Stimulated activated CD8-positive, alpha-beta memory T cell treated with anti-CD3 and anti-CD28 coated beads, Interleukin-15, amount 100 ng/mL, for 4 hours (primary cell): ENCODE measurements around the gene RNF130.

Experiments
- DNase-seq, 2 donors: peaks; one replicate each; pipeline ENCODE4 v3.0.0-alpha.2; 2020; ENCODE audit warnings: low read depth in 2 of 2

Gene RNF130, protein sequence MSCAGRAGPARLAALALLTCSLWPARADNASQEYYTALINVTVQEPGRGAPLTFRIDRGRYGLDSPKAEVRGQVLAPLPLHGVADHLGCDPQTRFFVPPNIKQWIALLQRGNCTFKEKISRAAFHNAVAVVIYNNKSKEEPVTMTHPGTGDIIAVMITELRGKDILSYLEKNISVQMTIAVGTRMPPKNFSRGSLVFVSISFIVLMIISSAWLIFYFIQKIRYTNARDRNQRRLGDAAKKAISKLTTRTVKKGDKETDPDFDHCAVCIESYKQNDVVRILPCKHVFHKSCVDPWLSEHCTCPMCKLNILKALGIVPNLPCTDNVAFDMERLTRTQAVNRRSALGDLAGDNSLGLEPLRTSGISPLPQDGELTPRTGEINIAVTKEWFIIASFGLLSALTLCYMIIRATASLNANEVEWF

DNA sequence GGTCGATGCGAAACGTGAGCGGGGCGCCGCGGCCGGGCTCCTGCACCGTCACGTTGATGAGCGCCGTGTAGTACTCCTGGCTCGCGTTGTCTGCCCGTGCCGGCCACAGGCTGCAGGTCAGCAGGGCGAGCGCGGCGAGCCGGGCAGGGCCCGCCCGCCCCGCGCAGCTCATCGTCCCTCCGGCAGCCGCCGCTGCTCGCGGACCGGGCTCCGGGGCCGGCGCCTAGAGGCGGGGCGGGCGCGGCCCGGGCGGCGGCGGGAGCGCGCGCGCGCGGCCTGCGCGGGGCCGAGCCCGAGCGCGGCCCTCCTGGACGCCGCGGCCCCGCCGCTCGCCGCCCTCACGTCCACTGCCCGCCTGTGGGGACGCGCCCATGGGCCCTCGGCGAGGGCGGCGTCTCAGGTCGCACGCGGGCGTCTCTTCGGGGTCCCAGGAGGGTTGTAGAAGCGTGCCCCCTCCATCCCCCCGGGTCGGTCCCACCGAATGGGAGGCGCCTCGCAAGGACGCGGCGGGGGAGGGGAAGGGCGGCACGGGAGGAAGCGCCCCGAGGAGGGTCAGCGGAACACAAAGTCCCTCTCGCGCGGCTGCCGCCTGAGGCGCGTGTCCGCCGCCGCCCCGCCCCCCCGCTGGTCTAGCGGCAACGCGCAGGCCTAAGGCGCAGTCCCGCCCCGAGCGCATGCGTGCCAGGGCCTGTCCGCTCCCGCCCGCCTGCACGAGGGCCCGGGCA lies at the start of gene RNF130:
Gene RNF130 (minus strand): TSS at position 229 of the 725 bp plus-strand sequence. CDS start 57 bp downstream, at position 172.
- peak; percentile 67 to 80 for DNase-seq

DNA sequence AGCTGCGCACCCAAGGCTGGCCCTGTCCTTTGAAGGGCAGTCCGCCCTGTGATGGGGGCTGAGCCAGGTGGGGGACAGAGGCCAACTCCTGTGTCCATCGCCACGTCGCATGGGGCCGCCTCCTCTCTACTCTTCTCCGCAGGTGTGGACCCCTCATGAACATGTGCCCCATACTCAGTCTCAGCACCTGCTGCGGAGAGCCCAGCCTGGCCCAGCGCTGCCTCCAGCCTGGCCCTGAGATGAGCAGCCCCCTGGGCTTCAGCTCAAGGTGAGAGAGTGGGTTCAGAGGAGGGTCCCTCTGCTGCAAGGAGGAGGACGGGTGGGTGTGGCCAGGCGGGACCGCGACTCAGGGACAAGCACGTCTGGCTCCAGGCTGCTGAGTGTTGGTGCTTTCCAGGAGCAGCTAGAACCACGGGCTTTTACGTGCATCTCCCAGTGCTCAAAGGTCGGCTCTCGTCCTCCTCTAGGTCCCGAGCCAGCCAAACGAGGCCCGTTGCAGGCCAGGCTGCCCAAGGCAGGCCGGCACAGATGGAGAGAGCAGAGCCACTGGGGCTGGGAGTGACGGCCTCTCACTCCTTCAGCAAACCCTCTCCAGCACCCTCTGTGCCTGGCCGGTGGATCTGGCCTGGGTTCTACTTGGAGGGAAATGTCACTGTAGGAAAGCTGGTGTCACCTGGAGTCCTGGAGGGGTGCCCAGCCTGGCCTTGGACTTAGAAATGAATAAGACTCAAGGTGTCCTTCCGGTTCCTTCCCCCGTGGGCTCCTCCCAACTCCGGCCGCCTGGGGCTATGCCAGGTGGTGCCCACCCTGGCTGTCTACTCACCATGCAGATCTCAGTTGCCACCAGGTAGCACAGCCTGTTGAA lies 48.9 kb upstream of the RNF130 start:
- DNase-seq, result no peak

DNA sequence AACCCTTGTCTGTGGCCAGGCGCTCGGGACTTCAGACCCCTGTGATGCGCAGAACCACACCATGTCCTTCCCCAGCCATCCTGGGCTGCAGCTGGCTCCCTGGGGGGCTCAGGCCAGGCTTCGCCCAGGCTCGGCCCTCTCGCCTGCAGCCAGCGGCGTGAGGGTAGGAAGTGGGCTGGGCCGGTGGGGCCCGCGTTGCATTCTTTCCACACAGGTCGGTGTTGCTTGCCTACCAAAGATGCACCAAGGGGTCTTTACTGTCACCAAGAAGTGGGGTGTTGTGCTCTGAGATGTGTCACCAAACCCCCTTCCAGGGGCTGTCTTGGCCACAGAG lies 48.3 kb upstream of the RNF130 start:
- no peak for DNase-seq

DNA sequence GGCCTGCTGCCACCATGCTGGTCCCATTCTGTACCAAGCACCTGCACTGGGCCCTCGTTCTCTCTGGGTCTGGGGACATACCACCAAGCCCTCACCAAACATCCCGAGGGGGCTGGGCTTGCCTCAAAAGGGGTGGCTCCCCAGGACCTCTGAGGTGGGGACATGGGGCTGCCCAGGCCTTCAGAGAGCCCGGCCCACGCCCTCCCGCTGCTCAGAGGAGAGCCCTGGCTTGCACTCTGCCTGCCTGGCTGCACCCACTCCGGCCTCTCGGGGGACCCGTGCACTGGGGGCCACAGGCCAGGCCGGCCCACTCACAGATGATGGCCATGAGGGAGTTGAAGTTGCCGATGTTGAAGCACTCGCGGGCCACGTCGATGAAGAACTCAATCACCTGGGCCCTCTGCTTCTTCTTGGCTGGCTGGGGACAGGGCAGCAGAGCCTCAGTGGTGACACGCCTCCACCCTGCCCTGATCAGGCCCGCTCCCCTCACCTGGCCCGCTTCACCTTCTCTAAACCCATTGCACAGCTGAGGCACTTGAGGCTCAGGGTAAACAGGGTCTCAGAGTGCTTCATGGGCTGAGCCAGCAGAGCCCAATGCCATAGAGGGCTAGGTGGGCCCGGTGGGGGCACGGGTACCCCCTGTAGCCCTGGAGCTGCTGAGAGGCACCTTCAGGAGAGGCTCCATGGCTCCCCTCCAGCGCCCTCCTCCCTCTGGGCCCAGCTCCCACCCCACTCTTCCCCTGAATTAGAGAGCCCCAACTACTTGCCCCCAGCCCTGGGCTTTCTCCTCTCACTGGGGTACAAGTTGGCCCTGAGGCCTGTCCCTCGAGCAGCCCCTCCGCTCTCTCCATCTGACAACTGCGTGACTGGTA lies 47.7 kb upstream of the RNF130 start:
- no peak for DNase-seq

DNA sequence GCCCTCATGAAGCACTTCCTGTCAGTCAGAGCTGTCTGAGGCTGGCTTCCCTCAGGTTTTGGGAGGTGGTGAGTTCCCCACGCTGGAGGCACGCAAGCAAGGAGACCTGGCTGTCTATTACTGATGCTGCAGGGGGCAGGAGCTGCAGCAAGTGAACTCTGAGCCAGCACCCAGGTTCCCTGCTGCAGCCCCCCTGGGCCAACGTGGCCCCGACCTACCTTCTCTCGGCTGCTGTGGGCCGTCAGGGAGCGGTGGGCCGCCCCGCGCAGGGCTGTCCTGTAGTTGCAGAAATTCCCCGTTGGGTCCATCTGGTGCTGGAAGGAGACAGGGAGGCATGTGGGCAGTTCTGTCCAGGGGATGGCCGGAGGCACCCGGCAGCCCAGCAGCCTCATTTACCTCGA lies 46.8 kb upstream of the RNF130 start:
- DNase-seq, result no peak

DNA sequence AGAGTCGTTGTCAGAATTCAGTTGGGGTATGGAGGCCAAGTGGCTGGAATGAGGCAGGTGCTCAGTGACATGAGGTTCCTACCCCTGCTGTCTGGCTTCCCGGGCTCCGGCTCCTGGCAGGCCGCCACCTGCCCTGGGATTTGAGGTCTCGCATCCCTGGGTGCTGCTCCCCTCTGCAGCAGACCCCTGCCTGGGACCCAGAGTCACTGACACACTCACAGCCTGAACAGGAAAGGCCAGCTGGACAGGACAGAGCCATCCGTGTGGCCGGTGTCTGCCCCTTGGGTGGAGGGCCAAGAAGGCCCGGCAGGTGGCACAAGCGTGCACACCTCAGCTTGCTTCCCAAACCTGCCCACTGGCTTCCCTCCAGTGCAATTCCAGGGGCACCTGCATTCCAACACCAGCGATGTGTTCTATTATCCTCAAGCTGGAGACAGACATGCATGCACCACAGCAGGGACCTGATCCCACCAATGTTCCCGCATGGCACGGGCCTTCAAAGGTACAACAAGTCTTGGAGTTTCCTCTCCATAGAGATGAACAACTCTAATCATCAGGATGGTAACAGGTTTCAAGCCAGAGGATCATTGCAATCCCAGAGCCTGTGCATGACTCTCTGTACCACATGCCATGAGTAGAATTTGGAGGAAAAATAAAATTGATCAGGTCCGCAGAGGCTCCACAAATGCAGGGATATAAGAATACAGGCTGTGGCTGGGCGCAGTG lies 45.6 kb upstream of the RNF130 start:
- DNase-seq, result no peak

DNA sequence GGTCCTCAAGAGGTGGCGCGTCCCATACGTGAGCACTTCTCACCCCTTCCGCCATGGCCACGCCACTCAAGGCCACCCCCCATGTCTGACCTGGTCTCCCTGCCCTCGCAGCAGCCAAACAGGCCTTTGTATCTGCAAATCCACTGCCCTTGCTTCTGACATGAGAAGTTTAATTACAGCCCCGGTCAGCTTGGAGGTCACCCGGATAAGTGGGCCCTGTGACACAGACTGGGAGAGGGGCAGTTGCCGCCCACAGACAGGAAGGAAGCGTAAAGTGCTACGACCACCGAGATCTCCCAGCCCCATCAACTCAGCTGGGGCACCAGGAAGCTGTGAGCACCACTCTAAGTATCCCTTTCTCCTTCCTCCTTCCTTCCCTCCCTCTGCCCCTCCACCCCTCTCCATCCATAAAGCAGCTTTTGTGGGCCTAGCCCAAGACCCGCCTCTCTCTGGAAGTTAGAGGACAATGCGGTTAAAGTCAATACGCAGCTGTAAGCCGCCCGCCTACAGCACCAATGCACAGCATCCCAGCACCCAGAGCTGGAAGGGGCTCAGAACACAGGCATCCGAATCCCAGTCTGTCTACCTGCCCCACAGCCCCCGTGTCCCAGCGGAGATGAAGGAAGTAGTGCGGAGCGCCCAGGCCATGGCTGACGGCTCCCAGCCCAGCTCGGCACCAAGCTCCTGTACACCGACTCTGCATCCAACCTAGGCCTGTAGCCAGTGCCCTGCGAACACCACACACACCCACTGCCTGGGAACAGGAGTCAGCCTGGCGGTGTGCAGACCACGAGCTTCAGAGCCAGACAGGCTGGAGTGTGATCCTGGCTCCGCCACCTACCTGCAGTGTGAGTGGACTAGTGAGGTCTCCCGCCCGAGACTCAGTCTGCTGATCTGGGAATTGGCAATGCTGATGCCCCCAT lies 44.8 kb upstream of the RNF130 start:
- no peak for DNase-seq

DNA sequence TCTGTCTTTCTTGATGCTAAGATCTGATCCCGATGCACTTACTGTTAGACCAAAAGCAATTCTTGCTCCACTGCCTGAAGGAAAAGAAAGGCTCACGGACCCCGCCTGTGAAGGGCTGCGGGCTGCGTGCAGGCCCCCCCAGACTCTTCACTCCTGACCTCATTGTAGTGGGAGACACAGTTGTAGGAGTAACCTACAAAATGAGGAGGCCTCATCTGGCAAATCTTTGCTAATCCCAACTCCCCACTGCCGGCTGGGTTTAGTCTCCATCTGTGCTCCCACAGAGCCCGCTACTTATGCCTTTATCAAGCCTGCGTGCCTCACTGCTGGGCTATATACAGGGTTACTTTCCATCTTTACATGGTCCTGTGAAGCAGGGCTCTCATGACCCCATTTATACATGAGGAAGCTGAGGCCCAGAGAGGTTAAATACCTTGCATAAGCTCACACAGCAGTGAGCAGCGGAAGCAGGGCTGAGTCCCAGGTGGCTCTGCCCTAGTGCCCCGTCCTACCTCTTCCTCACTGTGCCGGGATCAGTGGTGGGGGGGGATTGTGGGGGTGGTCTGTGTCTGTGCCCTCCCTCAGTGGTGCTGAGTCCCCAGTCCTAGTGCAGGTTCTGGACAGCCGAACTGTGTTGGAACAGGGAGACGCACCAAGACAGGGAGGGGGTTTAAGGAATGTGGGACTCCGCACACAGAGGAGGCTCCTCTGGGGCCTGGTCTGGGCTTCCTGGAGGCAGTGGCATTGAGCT lies 43.9 kb upstream of the RNF130 start:
- no peak for DNase-seq

DNA sequence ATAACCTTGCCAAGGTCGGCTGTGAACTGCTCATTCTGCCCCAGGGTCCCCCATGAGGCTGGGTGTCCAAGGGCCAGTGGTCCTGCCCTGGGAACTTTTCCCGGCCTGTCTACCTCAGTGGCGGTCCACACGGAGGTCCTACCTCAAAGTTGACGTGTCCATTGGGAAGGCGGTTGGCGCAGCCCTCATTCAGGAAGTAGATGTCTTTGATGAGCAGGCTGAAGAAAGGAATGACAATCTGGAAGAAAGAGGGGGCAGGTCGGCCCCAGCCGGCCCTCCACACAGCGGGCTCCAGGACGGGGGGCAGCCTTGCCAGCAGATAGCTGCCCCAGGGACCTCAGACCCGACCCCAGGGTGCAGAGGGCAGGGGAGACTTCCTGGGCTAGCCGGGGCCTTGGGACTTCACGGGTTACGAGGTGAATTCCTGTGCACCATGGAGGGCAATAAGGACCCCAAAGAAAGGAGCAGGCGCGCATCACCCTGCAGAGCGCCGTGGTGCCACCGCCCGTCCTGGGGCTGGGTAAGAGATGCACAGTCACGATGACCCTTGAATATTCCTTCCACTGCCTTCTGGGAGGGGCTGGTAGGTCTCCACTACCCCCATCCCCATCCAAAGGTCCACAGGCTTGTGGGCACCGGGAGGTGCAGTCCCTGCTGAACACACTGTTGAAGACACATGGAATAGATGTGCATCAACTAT lies 42.9 kb upstream of the RNF130 start:
- no peak for DNase-seq

DNA sequence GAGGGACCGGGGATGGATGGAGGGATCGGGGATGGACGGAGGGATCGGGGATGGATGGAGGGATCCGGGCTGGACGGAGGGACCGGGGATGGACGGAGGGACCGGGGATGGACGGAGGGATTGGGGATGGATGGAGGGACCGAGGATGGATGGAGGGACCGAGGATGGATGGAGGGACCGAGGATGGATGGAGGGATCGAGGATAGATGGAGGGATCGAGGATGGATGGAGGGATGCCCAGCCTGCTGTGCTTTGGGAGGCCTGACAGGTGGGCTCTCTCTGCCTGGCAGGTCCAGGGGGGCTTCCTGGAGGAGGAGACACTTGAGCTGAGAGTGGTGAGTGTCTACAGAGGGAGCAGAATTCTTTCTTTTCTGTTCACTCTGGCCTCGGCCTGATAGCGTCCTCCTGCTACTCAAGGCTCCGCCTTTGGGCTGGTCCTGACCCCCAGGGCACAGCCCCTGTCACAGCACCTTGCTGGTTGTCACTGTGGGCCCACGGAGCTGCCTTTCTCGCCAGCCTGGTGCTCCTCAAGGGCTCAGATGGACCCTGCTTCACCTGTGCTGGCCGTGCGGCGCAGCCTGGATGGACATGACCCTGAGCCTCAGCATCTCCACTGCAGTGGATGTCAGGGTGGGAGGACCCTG lies 42.2 kb upstream of the RNF130 start:
- no peak for DNase-seq

DNA sequence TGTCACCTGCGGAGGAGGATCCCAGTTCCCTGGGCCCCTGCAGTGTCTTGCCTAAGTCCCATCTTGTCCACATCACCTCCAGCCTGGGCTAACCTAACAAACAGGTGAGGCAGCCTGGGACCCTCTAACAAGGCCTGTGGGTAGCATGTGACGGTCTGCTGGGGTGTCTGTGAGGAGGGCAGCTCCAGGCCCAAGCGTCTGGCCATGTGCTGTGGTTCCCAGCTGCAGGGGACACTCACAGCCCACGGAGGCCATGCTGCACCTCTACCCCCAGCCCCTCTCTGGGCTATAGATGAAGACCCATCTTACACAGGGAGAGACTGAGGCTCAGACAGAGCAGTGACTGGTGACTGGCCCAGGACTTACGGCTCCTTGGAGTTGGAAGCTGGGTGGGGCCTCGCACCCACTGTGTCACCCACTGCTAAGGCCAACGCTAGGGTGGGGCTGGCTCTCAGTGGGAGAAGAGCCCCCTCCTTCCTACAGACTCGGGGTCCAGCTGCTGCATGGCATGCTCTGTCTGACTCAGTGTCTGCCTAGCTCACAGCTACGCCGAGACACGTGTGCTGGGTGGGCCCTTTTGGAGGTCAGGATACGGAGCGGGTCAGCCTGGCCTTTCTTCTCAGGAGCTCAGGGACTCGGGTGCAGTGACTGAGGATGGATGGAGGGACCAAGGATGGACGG lies 40.8 kb upstream of the RNF130 start:
- DNase-seq, result no peak

DNA sequence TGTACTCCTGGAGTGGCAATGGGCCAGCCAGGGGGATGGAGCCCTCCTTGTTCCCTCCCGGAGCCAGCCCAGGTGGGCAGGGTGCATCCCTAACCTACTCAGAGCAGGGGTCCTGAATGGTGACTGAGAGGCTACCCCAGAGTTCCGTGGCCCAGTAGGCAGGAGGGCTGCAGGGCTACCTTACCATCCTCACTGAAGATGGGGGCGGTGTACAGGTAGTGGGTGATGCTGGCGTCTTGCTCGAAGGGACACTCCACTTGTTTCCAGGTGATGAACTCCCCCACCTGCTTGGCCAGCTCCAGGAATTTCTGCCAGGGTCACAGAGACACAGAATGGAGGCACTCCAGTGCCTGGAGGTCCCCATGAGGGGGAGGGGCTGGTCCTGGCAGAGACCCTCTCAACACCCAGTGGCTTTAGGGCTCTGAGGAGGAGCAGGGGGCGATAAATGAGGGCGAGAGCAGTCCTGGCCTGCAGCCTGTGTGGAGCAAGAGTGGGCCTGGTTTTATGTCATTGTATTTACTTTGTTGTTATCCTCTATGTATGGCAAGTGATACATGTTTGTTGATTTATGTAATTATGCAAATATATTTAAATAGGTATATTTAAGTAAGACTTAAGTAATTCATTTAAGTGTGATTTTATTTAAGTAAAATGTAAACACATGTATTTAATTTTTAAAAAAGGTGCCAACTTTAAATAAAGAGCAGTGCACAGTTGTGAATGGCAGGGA lies 39.9 kb upstream of the RNF130 start:
- DNase-seq, result no peak

DNA sequence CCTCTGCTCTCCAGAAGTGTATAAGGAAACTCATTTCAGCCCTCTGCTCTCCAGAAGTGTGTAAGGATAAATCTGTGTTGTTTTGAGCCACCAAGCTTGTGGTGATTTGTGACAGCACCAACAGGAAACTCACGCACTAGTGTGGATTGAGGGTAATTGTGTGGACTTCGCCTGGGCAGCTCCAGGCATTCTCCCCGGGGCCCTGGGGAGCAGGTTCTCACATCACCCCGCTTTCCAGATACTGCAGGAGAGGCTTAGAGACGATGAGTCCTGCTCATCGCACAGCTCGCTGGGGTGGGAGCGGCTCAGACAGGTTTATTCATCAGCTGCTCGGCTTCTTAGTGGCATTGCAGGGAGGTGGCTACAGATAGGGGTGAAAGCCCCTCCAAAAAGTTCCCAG lies 38.4 kb upstream of the RNF130 start:
- no peak for DNase-seq

DNA sequence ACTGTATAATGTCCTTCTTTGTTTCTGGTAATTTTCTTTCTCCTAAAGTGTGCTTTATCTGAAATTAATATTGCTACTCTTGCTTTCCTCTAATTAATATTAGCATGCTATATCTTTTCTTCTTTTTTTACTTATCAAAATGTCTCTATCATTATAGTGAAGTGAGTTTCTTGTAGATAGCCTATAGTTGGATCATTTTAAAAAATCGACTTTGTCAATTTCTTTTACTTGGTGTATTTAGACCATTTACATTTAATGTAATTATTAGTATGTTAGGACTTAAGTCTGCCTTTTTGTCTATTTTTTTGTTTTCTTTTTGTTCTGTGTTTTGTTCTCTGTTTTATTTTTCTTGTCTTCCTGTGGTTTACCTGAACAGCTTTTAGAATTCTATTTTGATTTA lies 35.4 kb upstream of the RNF130 start:
- no peak for DNase-seq

DNA sequence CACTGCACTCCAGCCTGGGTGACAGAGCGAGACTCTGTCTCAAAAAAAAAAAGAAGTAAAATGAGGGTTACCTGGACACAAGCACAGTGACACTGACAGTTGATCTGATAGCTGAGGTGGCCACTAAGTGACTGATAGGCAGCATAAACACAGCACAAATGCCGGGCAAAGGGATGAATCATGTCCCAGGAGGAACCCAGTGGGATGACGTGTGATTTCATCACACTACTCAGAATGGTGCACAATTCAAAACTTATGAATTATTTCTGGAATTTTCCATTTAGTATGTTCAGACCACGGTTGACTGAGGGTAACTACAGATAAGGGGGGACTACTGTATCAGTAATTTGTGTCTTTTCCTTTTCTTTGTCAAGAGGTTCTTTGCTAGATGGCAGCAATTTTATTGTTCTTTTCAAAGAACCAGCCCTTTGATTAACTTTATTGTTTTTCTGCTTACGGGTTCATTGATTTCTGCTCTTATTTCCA lies 34.3 kb upstream of the RNF130 start:
- DNase-seq, result no peak

DNA sequence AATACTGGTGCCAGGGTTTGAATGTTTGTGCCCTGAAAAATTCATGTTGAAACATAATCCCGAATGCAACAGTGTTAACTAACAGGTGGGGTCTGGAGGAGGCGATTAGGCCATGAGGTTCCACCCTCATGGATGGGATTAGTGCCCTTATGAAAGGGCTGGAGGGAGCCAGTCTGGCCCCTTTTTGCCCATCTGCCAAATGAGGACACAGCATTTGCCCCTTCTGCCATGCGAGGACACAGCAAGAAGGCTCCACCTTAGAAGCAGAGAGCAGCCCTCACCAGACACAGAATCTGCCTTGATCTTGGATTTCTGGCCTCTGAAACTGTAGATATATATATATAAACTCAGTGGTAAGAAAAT lies 32.6 kb upstream of the RNF130 start:
- DNase-seq, result no peak
